Thyroid gland (tissue), 4 donors: ENCODE data around the gene EPN1. TPM values are rescaled to one million over a fixed set of nuclear protein-coding genes. Genes with fewer than 3 reads are reported as not detected.

ENCODE experiments used
- DNase-seq, 2 donors: peaks; one replicate each; pipeline ENCODE4 v3.0.0-alpha.2; 2019
- H3K27ac ChIP-seq, 3 donors: fragments of 200-600 bp; sonication (generic); 1 replicate in 2 of 3; 2 replicates in 1 of 3; pipeline ENCODE4 v1.5.1; 2016 to 2019; ENCODE audit warnings: mild to moderate bottlenecking in 1 of 3, moderate library complexity in 1 of 3
- H3K27me3 ChIP-seq: fragments of 200-600 bp; sonication (generic); one replicate; pipeline ENCODE4 v1.5.1; 2019
- H3K36me3 ChIP-seq, 2 donors: fragments of 200-600 bp; sonication (generic); one replicate each; pipeline ENCODE4 v1.5.1; 2016 to 2019
- H3K4me1 ChIP-seq, 2 donors: fragments of 200-600 bp; sonication (generic); one replicate each; pipeline ENCODE4 v1.5.1; 2017 to 2019
- H3K4me3 ChIP-seq, 3 donors: fragments of 200-600 bp; sonication (generic); replicated peaks in 1 of 3; 1 replicate in 2 of 3; 2 replicates in 1 of 3; pipeline ENCODE4 v1.5.1; 2016; ENCODE audit warnings: mild to moderate bottlenecking in 1 of 3
- H3K9me3 ChIP-seq: fragments of 200-600 bp; sonication (generic); one replicate; pipeline ENCODE4 v1.5.1; 2017
- POLR2A ChIP-seq, 2 donors: fragments of 450-650 bp; IDR thresholded peaks; one replicate each; pipeline ENCODE4 v1.6.1; 2017; ENCODE audit warnings: antibody characterized with exemption in 2 of 2, mild to moderate bottlenecking in 2 of 2, moderate library complexity in 1 of 2
- WGBS, 2 donors: methylation state at CpG; one replicate each; pipeline ENCODE4 v1.1.5; 2017; 5-methylcytosine and 5-hydroxymethylcytosine counted together
- intact Hi-C: fragments of 100-400 bp; cut with DNase I; formaldehyde crosslinking; loops from one replicate; pipeline ENCODE4 v1.15.1; 2023
- total RNA-seq, 4 donors: library from RNA; depleted of rRNA; stranded (reverse); fragments of >200 nt; gene quantifications; one replicate each; pipeline ENCODE4 v1.2.3, GENCODE V29; 2016
- TF ChIP-seq, protein P1 (sequence below), 6 experiments: fragments of 200-600 bp in 3 of 6; fragments of 450-650 bp in 3 of 6; sonication (generic) in 3 of 6; IDR thresholded peaks; one replicate each; pipeline ENCODE4 v1.5.1; 2016 to 2019; ENCODE audit warnings: antibody characterized with exemption in 6 of 6, mild to moderate bottlenecking in 2 of 6, inconsistent platforms in 1 of 6, moderate library complexity in 1 of 6

The EPN1 gene
- total RNA-seq, 4 donors from 2014 or later: 34.8 to 102 (median 72.2) TPM

DNA sequence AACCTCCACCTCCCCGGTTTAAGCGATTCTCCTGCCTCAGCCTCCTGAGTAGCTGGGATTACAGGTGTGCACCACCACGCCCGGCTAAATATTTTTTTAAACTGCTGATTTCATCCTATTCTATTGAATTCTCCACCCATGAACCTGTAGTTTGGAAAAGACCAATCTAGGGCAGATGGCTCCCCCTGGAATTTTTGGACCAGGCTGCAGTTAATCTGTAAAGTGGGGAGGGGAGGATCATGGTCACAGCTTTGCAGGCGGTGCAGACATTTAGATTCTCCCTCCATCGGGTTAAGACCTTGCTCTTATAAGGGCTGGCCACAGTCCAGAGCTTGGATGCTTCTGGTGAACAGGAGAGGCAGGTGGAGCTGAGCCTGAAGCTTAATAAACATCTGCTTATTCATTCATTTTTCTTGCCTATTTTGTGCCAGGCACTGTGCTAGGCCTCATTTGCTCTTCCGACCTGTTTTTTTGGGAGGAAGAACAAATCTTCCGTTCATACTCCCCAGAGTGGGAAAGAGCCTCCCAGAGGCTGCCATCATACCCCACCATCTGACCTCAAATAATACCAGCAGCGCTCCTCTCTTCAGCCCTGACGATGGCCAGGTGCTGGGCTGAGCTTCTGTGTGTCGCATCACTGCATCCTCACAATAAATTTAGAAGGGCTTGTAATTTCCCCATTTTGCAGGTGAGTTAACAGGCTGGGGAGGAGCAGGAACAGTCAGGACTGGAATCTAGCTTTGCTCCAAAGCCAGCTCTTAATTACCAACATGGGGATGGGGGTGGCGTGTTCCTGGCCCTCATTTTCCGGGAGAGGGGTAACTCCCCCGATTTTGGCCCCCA, 27.9 kb upstream of the EPN1 start:
- WGBS, 2 donors: 40 to 42% methylated on average over 14 of the region's 14 CpGs
- Histone ChIP-seq H3K27ac (peak overlapping the region; percentile 76 to 84 (median 83)), H3K36me3 (peaks cover 0 to 5% of the 10 kb centered on the region in 2 donors), H3K4me1 (peaks cover 33 to 42% of the 10 kb centered on the region in 2 donors), H3K4me3 (peak overlapping the region in 2 of 3 donors; percentile 82 to 93), H3K9me3 (no peaks in the 10 kb centered on the region), H3K27me3 (no peaks in the 10 kb centered on the region)
- no peak for DNase-seq
- TF ChIP-seq, protein P1, sequence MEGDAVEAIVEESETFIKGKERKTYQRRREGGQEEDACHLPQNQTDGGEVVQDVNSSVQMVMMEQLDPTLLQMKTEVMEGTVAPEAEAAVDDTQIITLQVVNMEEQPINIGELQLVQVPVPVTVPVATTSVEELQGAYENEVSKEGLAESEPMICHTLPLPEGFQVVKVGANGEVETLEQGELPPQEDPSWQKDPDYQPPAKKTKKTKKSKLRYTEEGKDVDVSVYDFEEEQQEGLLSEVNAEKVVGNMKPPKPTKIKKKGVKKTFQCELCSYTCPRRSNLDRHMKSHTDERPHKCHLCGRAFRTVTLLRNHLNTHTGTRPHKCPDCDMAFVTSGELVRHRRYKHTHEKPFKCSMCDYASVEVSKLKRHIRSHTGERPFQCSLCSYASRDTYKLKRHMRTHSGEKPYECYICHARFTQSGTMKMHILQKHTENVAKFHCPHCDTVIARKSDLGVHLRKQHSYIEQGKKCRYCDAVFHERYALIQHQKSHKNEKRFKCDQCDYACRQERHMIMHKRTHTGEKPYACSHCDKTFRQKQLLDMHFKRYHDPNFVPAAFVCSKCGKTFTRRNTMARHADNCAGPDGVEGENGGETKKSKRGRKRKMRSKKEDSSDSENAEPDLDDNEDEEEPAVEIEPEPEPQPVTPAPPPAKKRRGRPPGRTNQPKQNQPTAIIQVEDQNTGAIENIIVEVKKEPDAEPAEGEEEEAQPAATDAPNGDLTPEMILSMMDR (IDR thresholded peaks at IDR 0.05): no peak
- no peak for TF ChIP-seq POLR2A (IDR thresholded peaks at IDR 0.05)
- intact Hi-C loops: no loop called here

DNA sequence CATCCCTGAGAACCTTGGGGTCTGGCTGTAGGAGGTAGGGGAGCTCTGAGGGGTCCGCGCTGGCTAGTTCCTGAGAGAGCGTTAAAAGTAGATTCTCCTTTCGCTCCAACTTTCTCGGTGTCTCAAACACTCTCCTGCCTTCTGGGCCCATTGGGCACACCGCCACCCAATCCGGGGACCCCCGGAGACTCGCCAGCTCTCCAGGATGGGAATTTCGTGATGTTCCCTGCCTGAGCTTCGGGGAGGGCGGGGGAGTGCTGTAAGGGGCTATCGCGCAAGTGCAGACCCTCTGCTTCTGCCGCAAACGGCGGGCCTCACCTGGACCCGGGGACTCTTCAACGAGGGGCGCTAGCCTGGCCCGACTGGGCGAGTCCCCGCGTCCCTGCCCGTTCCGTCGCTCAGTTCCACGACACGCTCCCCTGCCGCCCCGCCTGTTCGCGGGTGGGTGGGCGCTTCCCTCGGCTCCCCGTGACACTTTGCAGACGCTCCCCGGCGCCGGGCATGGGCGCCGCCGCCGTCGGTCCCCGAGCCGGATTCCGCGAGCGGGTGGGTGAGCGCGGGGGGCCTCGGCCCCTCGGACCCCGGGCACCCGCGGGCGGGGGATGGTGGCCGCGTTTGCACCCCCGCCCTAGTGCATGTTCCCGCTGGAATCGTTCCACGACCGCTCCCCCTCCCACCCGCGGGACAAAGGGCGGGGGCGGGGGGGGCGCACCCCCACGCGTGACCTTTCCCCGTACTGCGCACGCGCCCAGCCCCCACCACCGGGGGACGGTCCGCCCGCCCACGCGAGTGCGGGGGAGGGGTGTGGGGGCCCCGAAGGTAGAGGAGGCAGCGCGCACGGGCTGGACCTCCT, 27.1 kb upstream of the EPN1 start, which contains the start of gene CCDC106:
CCDC106 (plus strand) TSS at position 481 of the 853 bp plus-strand sequence. CDS start 835 bp downstream, outside the sequence.
- Histone ChIP-seq H3K9me3 (no peaks in the 10 kb centered on the region), H3K27me3 (no peaks in the 10 kb centered on the region), H3K27ac (peak within 1 kb of the TSS; percentile 76 to 84 (median 83)), H3K4me3 (peak within 1 kb of the TSS; percentile 42 to 93 (median 82)), H3K36me3 (peaks cover 0 to 5% of the 10 kb centered on the region in 2 donors), H3K4me1 (peaks cover 25 to 35% of the 10 kb centered on the region in 2 donors)
- TF ChIP-seq, protein P1 (IDR thresholded peaks at IDR 0.05): no peak
- TF ChIP-seq POLR2A (IDR thresholded peaks at IDR 0.05): no peak
- DNase-seq: peak; percentile 71 to 73
- intact Hi-C loops: no loop called here
- WGBS, 2 donors: 0 to 1% methylated on average over 4 to 35 of the region's 87 CpGs

DNA sequence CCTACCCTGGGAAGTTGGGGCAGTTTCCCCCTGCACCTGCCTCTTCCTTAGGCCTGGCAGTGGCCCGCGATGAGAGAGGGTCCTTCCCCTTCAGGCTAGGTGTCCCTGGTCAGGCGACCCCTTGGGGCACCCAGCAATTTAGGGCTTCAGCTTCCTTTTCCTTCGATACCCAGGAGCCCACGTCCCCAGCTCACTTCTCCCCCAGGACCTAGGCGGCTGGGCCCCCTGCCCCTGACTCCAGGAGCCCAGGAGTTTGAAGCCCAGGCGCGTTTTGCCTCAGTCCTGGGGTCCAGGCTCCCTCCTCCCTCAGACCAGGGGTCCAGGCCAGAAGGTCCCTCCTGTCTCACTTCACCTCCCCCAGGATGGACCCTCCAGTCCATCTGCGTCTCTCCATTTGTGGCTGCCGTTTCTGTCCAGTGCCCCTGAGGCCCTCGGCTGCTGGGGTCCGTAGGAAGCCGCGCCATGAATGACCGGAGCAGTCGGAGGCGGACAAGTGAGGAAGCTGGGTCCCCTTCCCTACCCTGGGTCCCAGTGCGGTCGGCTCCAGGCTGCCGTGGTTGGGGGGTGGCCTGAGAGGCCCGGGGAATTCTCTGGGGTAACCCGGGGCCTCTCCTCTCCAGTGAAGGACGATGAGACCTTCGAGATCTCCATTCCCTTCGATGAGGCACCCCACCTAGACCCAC, 26.3 kb upstream of the EPN1 start:
- H3K27ac ChIP-seq: peak overlapping the region; percentile 76 to 84 (median 83)
- TF ChIP-seq, protein P1 (IDR thresholded peaks at IDR 0.05): no peak
- no peak for TF ChIP-seq POLR2A (IDR thresholded peaks at IDR 0.05)
- peak overlapping the region; percentile 42 to 93 (median 82) for H3K4me3 ChIP-seq
- H3K9me3 ChIP-seq: no peaks in the 10 kb centered on the region
- WGBS, 2 donors: 24 to 25% methylated on average over 15 to 19 of the region's 25 CpGs
- H3K27me3 ChIP-seq: no peaks in the 10 kb centered on the region
- intact Hi-C loops: no loop called here
- no peak for DNase-seq
- H3K36me3 ChIP-seq: peaks cover 0 to 5% of the 10 kb centered on the region in 2 donors
- peaks cover 29 to 35% of the 10 kb centered on the region in 2 donors for H3K4me1 ChIP-seq

DNA sequence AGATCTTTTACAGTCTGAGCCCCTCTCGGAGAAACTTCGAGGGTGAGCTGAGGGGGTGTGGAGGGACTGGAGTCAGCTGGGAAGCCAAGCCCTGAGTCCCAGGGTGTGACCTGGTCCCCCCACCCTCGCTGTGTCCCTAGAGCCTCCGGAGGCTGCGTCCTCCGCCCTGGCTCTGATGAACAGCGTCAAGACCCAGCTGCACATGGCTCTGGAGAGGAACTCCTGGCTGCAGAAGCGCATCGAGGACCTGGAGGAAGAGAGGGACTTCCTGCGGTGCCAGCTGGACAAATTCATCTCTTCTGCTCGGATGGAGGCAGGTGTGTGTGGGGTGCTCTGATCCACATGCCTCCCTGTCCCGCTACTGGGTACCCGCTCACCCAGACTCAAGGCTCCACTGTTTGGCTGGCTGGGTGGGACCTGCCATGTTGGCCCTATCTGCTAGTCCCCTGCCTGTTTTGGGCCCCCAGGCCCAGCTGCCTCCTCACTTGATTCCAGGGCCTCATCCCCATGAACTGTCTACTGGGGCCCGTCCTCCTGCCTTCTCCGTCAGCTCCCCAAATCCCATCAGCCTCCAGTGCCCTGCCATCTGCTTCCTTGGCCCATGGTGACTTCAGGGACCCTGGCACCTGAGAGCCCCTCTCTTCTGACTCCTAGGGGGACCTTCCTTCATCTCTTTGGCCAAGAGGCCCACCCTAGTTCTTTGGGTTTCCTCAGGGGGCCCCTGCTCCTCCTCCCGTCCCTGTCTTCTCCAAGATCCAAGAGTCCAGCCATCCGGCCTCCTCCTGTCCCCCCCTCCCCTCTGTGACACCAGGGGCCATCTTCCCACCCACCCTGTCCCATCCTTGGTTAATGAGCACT, 25.5 kb upstream of the EPN1 start:
- H3K4me3 ChIP-seq: peak overlapping the region in 1 of 3 donors; percentile 93
- no peak for DNase-seq
- 81 to 91% methylated on average over 14 to 17 of the region's 17 CpGs for WGBS, 2 donors

More for the DNA sequence above, 25.5 kb upstream of the EPN1 start:
- TF ChIP-seq, protein P1 (IDR thresholded peaks at IDR 0.05): no peak
- TF ChIP-seq POLR2A (IDR thresholded peaks at IDR 0.05): no peak
- peaks cover 0 to 5% of the 10 kb centered on the region in 2 donors for H3K36me3 ChIP-seq
- no peak overlapping the region for H3K27ac ChIP-seq
- H3K27me3 ChIP-seq: no peaks in the 10 kb centered on the region
- peaks cover 22 to 29% of the 10 kb centered on the region in 2 donors for H3K4me1 ChIP-seq
- intact Hi-C loops: loop anchor here (10.0 kb wide), 1 partner anchor 265 kb away; the partner anchor contains the start of genes RPL28 and TMEM238
- no peaks in the 10 kb centered on the region for H3K9me3 ChIP-seq
